ENCODE measurements around the gene AGAP1.

AGAP1 gene

DNA sequence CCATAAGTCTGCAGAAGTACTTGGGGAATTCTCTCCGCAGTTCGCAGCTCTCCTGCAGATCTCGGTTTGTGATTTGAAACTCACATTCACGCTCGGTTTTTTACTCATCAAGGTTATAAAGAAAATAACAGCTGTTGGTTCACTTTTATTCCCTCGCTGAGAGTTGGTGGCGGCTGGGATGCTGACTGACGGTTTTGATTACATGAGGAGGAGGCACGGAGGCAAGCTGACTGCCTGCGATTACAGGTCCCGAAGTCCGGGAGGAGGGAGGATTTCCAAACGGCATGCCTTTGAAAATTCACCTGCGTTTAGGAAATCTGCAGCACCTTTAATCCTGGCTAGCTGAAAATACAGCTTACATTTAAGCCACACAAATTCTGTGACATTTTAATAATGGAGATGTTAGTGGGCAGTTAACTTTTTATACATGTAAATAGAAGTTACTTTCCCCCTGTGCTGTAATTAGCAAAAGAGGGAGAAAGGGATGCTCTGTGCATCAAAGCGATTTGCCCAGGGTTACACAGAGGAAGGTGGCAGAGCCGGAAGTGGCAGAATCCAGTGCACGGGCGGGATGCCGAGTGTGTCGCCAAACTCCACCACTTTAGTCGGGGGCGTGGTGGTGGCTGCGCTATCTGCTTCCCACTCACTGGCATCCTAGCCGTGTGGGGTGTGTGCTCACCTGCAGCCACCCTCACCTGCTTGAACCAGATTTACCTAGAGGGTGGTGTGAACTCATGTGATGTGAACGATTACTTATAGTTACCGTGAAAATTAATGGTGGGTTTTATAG is 14.7 kb downstream of the AGAP1 start:
- no peak for DNase-seq (ENCODE audit: low spot score)

DNA sequence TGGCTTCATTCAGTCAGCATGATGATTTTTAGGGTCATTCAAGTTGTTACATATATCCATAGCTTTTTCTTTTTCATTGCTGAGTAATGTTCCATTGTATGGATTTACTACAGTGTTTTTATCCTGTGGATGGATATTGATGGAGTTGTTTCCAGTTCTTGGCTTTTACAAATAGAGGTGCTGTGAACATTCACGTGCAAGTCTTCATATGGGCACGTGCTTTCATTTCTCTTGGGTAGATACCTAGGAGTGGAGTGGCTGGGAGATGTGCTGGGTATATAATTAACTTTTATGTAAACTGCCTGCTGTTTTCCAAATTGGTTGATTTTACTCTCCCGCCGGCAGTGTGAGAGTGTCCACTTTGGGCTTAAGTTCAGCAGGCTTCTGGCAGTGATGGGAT is 16.5 kb downstream of the AGAP1 start:
- no peak for DNase-seq (ENCODE audit: low spot score)

DNA sequence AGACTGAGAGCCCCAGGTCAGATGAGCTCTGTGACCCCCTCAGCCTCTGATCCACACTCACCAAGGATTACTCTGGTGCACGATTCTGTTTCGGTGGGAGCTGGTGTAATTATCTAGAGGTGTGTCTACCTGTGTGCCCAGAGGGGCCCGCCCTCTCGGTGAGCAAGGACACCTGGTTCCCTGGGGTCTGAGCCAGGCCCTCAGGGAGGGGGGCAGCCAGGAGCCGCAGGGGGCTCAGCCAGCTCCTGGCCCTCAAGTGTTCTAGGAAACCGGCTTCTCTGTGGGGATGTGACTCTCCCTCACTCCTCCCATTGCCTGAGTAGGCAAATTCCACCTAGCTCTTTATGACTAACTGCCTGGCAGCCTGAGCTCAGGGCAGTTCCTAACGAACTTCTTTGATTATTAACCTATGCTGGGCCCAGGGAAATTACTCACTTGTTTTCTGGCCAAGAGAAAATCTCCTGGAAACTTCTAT is 17.4 kb downstream of the AGAP1 start:
- no peak for DNase-seq (ENCODE audit: low spot score)

DNA sequence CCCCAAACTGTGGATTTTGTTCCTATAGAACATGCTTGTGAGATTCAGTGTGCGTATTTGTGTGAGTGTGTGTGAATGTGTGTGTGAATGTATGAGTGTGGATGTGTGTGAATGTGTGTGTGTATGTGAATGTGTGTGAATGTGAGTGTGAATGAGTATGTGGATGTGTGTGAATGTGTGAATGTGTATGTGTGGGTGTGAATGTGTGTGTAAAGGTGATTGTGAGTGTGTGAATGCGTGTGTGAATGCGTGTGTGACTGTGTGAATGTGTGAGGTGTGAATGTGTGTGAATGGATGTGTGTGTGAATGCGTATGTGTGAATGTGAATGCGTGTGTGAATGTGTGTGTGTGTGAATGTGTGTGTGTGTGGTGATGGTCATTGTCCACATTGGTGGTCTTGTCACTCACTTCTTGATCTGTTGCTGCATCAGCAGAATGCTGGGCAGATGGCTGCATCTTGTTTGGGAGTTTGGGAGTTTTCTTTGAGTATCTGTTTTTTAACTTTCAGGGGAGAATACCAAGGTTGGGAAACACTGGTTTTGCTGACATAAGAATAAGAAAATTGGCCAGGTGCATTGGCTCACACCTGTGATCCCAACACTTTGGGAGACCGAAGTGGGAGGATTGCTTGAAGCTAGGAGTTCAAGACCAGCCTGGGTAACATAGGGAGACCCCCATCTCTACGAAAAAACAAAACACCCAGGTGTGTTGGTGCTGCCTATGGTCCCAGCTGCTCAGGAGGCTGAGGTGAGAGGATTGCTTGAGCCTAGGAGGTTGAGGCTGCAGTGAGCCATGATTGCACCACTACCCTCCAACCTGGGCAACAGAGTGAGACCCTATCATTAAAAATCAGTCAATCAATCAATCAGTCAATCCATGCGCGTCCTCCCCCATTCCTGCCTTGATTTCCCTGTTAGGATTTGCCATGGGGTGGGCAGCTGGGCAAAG is 18.2 kb downstream of the AGAP1 start:
- DNase-seq (ENCODE audit: low spot score) = no peak

DNA sequence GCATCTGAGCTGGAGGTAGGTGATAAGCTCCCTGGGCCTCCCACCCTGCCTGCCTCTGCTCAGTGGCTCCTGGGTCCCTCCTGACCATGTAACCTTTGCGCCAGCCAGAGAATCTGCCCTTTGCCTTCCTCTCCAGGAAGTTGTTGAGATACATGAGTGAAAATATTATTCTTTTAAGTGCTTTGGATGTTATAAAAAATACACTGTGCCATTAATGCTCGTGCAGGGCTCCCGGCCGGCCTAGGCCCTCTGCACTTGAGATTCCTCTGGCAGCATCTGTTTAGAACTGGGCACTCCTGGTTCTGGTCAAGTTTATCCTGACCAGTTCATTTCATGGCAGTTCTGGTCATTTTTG is 18.8 kb downstream of the AGAP1 start:
- DNase-seq (ENCODE audit: low spot score) = no peak

DNA sequence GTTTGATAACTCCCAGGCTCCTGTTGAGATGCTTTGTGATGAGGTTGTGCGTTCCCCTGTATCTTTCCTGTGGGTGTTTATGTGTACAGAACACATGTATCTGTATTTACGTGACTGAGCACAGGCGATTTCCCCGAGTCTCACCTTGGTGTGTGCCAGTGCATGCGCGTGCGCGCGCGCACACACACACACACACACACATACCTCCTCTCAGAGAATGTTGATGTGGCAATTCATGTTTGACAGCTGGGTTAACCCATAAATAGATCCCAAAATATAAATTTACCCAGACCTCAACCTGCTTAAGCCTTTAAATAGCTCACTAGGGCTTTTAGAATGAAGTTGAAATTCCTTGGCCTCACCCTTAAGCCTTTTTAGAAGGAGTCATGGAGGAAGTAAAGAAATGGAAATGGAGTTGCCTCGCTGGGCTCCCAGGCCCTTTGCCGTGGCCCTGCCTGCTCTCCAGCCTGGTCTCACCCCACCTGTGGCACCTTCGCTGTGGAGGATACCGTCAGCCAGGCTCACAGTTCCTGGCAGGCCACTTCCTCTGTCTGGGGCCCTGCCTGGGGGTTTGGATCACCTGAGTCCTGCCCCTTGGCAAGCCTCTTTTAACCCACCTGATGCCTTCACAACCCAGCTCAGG is 20.3 kb downstream of the AGAP1 start:
- DNase-seq (ENCODE audit: low spot score) = no peak

DNA sequence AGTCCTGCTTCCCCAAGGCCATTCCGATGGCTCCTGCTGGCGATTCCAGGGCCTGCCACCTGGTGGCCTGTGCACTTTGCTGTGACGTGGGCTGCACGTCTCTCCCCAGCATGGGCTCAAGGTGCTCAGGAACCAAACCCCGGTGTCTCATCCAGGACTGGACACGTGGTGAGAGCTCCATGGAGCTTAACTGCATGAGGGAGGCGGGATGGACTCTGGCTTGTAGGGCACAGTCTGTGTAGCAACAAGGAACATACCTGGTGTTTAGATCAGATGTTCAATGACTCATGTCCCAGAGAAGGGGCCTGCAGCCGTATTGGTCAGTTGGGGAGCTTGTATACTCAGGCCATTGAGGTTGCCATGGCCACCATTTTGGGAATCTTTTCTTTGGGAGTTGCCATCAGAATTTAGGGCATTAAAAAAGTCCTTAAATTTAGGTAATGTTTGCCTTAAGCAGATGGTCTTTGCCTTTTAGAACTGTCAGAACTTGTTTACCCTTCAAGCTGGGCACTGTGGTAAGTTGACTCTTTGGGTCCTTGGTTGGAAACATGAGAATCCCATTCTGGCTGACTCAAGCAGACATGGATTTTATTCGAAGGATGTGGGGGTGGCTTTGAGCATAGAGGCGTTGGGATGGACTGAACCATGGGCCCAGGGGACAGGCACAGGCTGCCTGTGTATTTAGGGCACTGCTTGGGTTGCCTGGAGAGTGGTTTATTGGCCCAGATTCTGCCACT is 21.0 kb downstream of the AGAP1 start:
- DNase-seq (ENCODE audit: low spot score) = no peak

DNA sequence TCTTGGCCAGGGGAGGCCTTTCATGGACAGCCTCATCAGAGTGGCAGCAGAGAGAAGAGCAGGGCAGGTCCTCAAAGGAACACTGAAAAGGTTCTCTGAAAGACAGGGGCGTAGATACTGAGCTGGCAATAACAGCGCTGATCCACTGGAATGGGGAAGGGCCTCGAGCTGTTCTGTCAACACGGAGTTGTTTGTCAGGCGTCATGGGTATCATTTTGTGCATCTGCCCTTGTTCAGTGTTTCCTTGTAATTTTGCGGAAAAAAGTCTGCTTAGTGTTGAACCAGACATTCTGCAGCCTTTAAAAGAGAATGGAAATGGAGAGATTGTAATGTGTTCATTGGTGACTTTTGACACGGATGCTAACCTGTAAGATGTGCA is 21.5 kb downstream of the AGAP1 start:
- DNase-seq (ENCODE audit: low spot score) = no peak

DNA sequence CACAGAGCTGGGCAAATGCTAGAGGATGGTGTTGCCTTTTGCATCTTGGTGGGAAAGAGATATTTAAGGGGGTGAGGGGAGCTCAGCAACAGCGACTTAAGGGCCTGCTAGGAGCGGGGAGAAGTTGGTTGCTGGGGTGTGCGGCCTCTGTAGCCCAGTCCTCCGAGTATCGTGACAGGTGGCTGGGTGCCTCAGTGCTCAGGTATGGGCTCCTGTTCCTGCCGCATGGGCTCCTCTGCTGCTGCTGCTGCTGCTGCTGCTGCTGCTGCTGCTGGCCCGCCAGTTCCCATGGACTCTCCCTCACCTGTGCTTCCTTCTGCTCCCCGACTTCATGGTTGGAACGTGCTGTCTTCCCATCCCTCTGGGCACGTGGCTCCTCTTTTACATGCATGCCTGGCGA is 22.0 kb downstream of the AGAP1 start:
- no peak for DNase-seq (ENCODE audit: low spot score)

DNA sequence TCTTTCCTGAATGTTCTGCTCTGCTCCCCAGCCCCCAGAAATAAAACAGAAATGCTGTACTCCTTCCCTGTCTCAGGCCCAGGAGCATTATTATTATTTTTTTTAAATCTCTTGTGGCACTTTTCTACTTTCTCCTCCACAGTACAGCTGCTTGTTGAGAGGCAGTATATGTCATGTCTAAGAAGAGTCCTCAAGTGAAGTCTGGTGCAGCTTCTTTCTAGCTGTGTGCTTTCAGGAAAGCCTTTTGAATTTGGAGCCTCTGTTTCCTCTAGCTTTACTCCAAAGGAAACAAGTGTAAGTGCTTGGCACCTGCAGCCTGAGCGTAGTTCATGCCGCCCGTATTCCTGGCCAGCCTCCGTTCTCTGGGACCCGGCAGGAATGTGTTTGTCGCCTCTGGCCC is 22.4 kb downstream of the AGAP1 start:
- DNase-seq (ENCODE audit: low spot score) = no peak

DNA sequence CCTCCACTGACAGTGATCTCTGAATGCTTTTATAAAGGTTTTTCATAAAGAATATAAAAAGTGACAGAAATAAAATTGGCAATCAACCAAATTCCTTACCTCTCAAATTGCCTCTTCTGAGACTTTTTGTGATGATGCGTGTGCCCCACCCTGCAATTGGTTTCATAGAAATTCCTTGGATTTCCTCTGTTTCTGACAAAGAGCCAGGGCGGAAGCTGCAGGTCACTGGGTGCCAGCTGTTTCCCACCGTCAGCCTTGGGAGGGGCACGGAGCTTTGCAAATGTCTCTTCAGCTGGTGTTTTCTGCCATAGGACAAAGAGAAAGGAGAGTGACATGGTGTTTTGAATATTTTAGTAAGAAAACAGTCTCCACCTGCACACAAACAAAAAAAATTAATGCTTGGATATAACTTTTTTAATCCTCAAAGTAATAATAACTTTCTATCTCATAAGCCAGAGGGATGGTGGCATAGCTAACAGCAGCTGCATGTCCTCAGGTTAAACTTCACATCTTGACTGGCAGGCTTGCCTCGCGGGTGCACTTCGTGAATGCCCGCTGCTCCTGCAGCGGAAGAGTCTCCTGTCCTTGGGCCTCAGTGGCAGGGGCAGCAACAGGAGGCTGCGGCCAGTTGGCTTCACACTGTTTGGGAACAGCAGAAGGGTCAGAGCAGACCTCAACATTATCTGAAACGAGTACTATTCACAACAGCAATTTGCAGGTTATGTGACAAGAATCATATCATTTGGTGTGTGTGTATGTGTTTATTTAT is 24.7 kb downstream of the AGAP1 start:
- DNase-seq (ENCODE audit: low spot score) = no peak

DNA sequence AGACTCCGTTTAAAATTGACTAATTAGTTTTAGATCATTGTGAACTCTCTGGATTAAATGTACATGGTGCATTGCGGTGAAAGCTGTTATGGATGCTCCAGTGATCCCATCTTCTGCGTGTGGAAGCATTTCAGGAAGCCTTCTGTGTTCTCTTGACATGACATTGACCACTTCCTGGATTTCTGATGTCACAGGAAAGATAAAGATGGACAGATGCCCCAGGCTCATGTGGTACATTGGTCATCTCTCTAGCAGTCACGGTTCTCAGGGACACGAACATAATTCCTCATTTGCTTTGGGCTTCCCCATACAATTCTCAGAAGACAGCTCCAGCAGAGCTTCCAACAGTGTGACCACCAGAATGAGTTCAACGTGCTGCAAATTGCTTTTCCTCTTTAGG is 26.9 kb downstream of the AGAP1 start:
- no peak for DNase-seq (ENCODE audit: low spot score)

DNA sequence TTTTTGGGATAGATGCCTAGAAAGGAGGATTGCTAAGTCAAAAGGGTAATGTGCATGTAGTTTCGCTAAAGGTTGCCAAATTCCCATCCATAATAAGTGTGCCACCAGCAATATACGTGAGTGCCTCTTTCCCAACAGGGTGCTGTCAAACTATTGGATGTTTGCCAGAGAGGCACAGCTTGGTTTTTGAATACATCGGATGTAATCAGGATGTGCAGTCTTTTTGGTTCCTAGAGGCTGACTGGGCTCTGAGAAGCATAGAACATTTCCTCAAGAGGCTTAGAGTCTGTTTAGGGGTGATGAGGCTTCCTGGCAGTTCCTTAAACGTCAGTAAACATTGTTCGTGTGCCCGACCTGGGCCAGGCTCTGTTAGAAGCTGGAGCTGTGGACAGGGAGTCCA is 28.0 kb downstream of the AGAP1 start:
- DNase-seq (ENCODE audit: low spot score) = peak; percentile 36

DNA sequence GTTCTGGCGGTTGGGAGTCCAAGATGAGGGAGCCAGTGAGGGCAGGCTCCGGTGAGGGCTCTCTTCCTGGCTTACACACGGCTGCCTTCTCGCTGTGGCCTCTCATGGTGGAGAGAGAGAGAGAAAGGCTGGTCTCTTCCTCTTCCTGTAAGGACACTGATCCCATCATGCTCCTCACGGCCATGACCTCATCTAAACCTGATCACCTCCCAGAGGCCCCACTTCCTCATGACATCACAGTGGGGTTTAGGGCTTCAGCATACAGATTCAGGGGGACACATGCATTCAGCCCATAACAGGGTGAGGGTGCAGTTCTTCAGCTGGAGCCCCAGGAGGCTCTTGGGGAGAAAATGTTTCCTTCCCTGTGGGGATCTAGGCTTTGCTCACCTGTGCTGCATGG is 29.2 kb downstream of the AGAP1 start:
- DNase-seq (ENCODE audit: low spot score) = no peak

DNA sequence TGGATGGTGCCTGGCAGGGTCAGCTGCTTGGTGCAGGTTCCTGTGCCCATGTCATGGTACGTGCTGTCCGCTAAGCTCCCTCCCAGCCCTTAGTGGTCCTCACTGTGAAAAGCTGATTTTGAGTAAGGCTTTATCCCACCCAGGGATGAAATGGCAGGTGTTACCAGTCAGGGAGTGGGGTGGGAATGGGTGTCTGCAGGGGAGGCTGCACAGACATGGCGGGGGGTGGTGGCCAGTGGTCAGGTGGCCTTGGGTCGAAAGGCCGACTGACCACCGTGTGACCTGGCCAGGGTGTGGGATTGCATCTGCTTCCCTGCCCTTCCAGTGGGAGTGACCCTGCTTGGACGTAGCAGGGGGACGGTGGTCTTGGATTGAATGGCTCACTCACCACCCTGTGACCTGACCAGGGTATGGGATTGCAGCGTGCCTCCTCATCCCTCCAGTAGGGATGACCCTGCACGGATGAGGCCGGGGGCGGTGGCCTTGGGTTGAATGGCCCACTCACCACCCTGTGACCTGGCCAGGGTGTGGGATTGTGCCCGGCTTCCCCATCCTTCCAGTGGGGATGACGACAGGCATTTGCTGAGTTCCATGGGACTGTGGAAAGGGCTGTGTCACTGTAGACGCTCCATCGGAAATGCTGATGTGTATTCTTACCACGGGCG is 29.8 kb downstream of the AGAP1 start:
- no peak for DNase-seq (ENCODE audit: low spot score)

DNA sequence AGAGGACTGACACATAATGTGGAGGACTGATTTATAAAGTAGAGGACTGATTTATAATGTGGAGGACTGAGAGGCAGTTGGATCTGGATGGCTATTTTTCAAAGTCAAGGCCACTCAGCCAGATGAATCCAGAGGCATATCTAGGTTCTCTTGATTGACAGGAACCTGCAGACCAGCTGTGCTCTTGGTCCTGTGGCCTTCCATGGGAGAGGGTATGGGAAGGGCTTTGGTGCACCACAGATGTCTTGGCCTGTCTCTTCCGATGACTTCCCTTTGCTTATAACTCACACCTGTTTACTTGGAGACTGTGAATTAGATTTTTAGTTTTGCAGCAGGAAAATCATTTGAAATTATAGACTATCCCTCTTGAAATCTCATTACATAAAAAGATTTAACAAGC is 32.3 kb downstream of the AGAP1 start:
- DNase-seq (ENCODE audit: low spot score) = no peak

DNA sequence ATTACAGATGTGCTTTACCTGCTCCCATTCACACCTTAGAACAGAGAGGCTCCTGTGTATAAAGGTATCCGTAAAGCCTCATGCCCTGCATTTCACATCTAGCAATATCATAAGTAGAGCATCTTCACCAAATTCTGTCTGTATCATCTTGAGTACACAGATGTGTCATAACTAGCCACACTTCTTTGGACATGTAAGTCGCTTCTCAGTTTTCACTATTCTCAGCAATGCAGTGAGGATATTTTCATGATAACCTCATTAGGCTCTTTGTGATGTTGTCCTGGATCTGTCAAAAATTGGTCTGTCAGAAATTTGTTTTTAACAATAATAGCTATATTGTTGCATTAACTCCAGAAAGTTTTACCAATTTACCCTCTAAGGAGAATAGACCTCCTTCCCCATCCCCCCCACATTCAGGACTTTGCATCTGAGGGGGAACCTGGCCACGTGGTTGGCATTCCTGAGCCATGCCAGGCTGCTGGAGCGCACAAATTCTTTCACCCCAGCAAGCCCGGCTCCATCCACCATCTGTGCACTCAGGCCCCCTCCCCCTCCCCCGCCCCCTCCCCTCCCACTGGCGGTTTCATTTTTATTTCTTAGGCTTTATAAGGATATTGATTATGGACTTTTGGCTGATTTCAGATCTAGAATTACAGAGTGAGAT is 34.1 kb downstream of the AGAP1 start:
- no peak for DNase-seq (ENCODE audit: low spot score)

DNA sequence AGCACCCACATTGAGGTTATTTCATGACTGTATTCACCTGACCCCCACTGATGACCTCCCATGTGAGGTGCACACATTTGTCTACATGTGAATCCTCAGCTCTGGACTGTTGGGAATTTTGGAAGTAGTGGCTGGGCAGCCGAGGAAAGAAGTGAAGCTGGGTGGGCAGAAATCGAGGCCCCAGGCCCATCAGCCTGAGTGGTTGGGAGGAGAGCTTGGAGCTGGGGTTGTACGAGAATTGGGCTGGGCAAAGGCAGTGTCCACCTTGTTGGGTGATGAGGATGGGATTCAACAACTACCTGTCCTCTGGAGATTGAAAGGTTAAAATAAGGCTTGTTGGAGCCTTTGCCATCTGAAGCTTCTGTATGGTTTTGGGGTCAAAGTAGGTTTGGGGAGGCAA is 35.8 kb downstream of the AGAP1 start:
- no peak for DNase-seq (ENCODE audit: low spot score)

DNA sequence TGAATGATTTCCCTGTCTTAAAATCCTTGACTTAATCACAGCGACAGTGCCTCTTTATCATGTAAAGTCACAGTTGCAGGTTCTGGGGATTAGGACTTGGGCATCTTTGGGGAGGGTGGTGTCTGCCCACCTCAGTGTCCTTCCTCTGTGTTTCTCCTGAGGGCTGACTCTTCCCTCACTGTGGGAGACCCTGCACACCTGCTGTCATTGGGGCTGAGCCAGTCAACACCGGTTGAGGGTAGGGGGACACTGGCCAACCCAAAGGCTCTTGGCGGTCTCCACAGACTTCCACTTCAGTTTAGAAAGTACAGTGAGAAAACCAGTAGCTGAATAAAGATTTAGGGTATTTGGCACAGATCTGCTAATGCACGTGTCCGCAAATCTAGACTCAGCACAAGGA is 36.9 kb downstream of the AGAP1 start:
- no peak for DNase-seq (ENCODE audit: low spot score)

DNA sequence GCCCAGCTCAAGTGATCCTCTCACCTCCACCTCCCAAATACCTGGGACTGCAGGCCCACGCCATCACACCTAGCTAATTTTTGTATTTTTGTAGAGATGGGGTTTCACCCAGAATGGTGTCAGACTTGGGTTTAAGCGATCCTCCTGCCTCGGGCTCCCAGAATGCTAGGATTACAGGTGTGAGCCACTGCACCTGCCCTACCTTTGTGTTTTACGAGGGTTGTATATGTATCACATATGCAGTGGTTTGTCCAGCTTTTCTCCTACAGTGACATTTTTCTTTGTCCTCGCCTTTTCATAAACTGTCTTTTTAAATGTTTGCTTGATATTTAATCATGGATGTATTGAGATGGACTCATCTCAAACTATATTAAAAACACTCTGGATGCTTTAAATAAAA is 38.5 kb downstream of the AGAP1 start:
- no peak for DNase-seq (ENCODE audit: low spot score)
